MM.1S (cell line): Measurements from ENCODE around the gene KRTAP1-4.
"Not testable (repeated sequence)": the region's sequence is repeated elsewhere in the genome, so short reads cannot be mapped to it uniquely, and the experiment has no call there.

Experiments used
- DNase-seq: peaks from one replicate; pipeline ENCODE4 v3.0.0-alpha.2; 2015
- H2AFZ ChIP-seq: fragments of 300-600 bp; sonication (generic); 2 replicates; pipeline ENCODE4 v1.6.0; 2016; ENCODE audit warnings: antibody characterized with exemption, low read length
- H3F3A ChIP-seq: fragments of 300-600 bp; sonication (generic); 2 replicates; pipeline ENCODE4 v1.6.1; 2016; ENCODE audit warnings: mild to moderate bottlenecking, antibody characterized with exemption, low read length, moderate library complexity, mixed read lengths; ENCODE audit not compliant: insufficient read depth
- H3K27ac ChIP-seq: fragments of 300-600 bp; sonication (generic); 2 replicates; pipeline ENCODE4 v1.5.1; 2016; ENCODE audit warnings: mild to moderate bottlenecking, low read length
- H3K27me3 ChIP-seq: fragments of 300-600 bp; sonication (generic); replicated peaks from 2 replicates; pipeline ENCODE4 v1.6.0; 2016; ENCODE audit warnings: low read length; ENCODE audit not compliant: insufficient read depth
- H3K36me3 ChIP-seq: fragments of 300-600 bp; sonication (generic); replicated peaks from 2 replicates; pipeline ENCODE4 v1.6.1; 2016; ENCODE audit warnings: mild to moderate bottlenecking, low read length, mixed read lengths; ENCODE audit not compliant: insufficient read depth
- H3K4me1 ChIP-seq: fragments of 300-600 bp; sonication (generic); 2 replicates; pipeline ENCODE4 v1.6.1; 2016; ENCODE audit warnings: low read length, mixed read lengths
- H3K4me2 ChIP-seq: fragments of 300-600 bp; sonication (generic); 2 replicates; pipeline ENCODE4 v1.6.0; 2016; ENCODE audit warnings: low read depth, low read length
- H3K4me3 ChIP-seq: fragments of 300-600 bp; sonication (generic); 2 replicates; pipeline ENCODE4 v1.5.1; 2016; ENCODE audit warnings: low read length, mixed read lengths
- H3K79me2 ChIP-seq: fragments of 300-600 bp; sonication (generic); 2 replicates; pipeline ENCODE4 v1.6.1; 2016; ENCODE audit warnings: mixed run types, low read length, mixed read lengths
- H3K9ac ChIP-seq: fragments of 300-600 bp; sonication (generic); 2 replicates; pipeline ENCODE4 v1.6.1; 2016; ENCODE audit warnings: low read length, mixed read lengths
- H3K9me2 ChIP-seq: fragments of 300-600 bp; sonication (generic); replicated peaks from 2 replicates; pipeline ENCODE4 v1.6.1; 2016; ENCODE audit warnings: mild to moderate bottlenecking, low read length, mixed read lengths; ENCODE audit not compliant: insufficient read depth
- H3K9me3 ChIP-seq: fragments of 300-600 bp; sonication (generic); replicated peaks from 2 replicates; pipeline ENCODE4 v1.6.1; 2016; ENCODE audit warnings: mild to moderate bottlenecking, low read length, mixed read lengths; ENCODE audit not compliant: insufficient read depth
- H4K20me1 ChIP-seq: fragments of 300-600 bp; sonication (generic); 2 replicates; pipeline ENCODE4 v1.6.1; 2016; ENCODE audit warnings: mild to moderate bottlenecking, low read length, moderate library complexity, mixed read lengths; ENCODE audit not compliant: insufficient read depth
- CTCF ChIP-seq: fragments of 300-600 bp; sonication (generic); IDR thresholded peaks from 2 replicates; pipeline ENCODE4 v1.5.1; 2016; ENCODE audit warnings: antibody characterized with exemption, low read length, mixed read lengths
- EZH2 ChIP-seq: fragments of 300-600 bp; sonication (generic); optimal IDR thresholded peaks from 2 replicates; pipeline ENCODE3; 2017; ENCODE audit warnings: low read depth, mild to moderate bottlenecking, antibody characterized with exemption, low read length, mixed read lengths
- EZH2phosphoT487 ChIP-seq: fragments of 300-600 bp; sonication (generic); IDR thresholded peaks from 2 replicates; pipeline ENCODE4 v1.6.1; 2018; ENCODE audit warnings: antibody characterized with exemption, low read length

KRTAP1-4 gene

DNA sequence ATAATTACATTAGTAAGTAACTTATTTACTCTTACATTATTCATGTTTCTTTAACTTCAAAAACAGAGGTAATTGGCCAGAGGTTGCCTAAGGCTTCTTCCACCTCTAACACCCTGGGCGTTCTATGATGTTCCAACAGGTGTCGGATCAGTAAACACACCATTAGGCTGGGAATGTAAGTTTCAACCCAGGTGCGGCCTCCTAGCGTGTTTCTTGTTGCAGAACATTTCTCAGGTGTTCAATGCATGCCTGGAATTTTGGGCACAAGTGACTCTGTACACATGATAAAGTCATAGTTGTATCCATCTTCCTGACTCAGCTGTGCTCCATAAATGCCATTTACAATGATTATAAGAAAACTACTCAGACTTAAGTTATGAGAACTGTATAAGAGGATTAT is 24.0 kb upstream of the KRTAP1-4 start:
- Histone ChIP-seq H3F3A (no peaks in the 10 kb centered on the region), H3K9ac (no peak overlapping the region), H3K9me2 (no peaks in the 10 kb centered on the region), H4K20me1 (no peaks in the 10 kb centered on the region), H3K27ac (no peak overlapping the region), H3K27me3 (no peaks in the 10 kb centered on the region), H3K4me2 (no peak overlapping the region), H2AFZ (no peak overlapping the region), H3K36me3 (no peaks in the 10 kb centered on the region), H3K79me2 (no peaks in the 10 kb centered on the region), H3K9me3 (no peaks in the 10 kb centered on the region), H3K4me1 (no peaks in the 10 kb centered on the region), H3K4me3 (no peak overlapping the region)
- TF ChIP-seq EZH2phosphoT487 (no peak), CTCF (no peak), EZH2 (no peak)
- DNase-seq: no peak

DNA sequence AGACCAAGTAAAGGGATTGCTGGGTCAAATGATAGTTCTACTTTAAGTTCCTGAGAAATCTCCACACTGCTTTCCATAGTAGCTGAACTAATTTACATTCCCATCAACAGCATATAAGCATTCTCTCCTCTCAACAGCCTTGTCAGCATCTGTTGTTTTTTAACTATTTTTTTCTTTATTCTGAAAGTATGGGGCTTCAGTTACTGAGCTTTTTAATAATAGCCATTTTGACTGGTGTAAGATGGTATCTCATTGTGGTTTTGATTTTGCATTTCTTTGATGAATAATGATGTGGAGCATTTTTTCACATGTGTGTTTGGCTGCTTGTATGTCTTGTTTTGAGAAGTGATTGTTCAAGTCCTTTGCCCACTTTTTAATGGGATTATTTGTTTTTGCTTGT is 22.6 kb upstream of the KRTAP1-4 start:
- Histone ChIP-seq H3K36me3 (no peaks in the 10 kb centered on the region), H3K9me3 (no peaks in the 10 kb centered on the region), H3F3A (no peaks in the 10 kb centered on the region), H3K27ac (no peak overlapping the region), H3K9ac (no peak overlapping the region), H3K4me1 (no peaks in the 10 kb centered on the region), H3K9me2 (no peaks in the 10 kb centered on the region), H3K4me3 (no peak overlapping the region), H3K27me3 (no peaks in the 10 kb centered on the region), H3K79me2 (no peaks in the 10 kb centered on the region), H3K4me2 (no peak overlapping the region), H2AFZ (no peak overlapping the region), H4K20me1 (no peaks in the 10 kb centered on the region)
- DNase-seq: no peak
- TF ChIP-seq EZH2: no peak
- no peak for TF ChIP-seq CTCF
- no peak for TF ChIP-seq EZH2phosphoT487

DNA sequence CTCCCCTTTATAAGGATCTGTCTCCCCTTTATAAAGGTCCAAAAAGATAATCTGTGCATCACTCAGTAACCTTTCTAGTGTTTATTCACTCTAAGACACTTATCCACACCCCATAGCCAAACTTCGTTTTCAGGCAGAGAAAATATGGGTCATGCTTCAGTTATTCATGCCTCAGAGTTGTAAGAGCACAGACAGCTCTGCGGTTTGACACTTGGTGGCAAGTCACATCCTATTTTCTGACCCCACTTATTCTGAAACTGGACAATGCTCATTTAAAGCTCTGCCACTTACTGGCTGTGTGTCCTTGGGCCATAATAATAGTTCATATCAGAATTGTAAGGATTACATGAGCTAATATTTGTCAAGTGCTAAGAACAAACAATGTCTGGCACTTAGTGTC is 19.1 kb upstream of the KRTAP1-4 start:
- no peak overlapping the region for H3K27ac ChIP-seq
- no peaks in the 10 kb centered on the region for H3K36me3 ChIP-seq
- no peaks in the 10 kb centered on the region for H3K9me2 ChIP-seq
- no peaks in the 10 kb centered on the region for H3F3A ChIP-seq
- no peak overlapping the region for H2AFZ ChIP-seq
- no peak for TF ChIP-seq EZH2phosphoT487
- no peak for TF ChIP-seq EZH2
- TF ChIP-seq CTCF: no peak
- no peaks in the 10 kb centered on the region for H3K79me2 ChIP-seq
- no peaks in the 10 kb centered on the region for H4K20me1 ChIP-seq
- H3K4me3 ChIP-seq: no peak overlapping the region
- no peak overlapping the region for H3K9ac ChIP-seq
- H3K9me3 ChIP-seq: no peaks in the 10 kb centered on the region
- no peak overlapping the region for H3K4me2 ChIP-seq
- no peaks in the 10 kb centered on the region for H3K4me1 ChIP-seq
- no peak for DNase-seq
- no peaks in the 10 kb centered on the region for H3K27me3 ChIP-seq

- no peaks in the 10 kb centered on the region for H3K9me3 ChIP-seq
- H3K79me2 ChIP-seq: no peaks in the 10 kb centered on the region
- no peak overlapping the region for H2AFZ ChIP-seq
- no peaks in the 10 kb centered on the region for H3K4me1 ChIP-seq
- no peak for DNase-seq
- H3K36me3 ChIP-seq: no peaks in the 10 kb centered on the region
- no peak overlapping the region for H3K27ac ChIP-seq
- no peaks in the 10 kb centered on the region for H3K9me2 ChIP-seq
- no peak overlapping the region for H3K4me2 ChIP-seq
- no peaks in the 10 kb centered on the region for H3F3A ChIP-seq
- no peak overlapping the region for H3K4me3 ChIP-seq
- no peaks in the 10 kb centered on the region for H3K27me3 ChIP-seq
- H3K9ac ChIP-seq: no peak overlapping the region
- no peak for TF ChIP-seq CTCF
- TF ChIP-seq EZH2phosphoT487: no peak
- TF ChIP-seq EZH2: no peak
- H4K20me1 ChIP-seq: no peaks in the 10 kb centered on the region
Measured at GRCh38 chr17:41048441-41048840, 18.4 kb upstream of the KRTAP1-4 start.

DNA sequence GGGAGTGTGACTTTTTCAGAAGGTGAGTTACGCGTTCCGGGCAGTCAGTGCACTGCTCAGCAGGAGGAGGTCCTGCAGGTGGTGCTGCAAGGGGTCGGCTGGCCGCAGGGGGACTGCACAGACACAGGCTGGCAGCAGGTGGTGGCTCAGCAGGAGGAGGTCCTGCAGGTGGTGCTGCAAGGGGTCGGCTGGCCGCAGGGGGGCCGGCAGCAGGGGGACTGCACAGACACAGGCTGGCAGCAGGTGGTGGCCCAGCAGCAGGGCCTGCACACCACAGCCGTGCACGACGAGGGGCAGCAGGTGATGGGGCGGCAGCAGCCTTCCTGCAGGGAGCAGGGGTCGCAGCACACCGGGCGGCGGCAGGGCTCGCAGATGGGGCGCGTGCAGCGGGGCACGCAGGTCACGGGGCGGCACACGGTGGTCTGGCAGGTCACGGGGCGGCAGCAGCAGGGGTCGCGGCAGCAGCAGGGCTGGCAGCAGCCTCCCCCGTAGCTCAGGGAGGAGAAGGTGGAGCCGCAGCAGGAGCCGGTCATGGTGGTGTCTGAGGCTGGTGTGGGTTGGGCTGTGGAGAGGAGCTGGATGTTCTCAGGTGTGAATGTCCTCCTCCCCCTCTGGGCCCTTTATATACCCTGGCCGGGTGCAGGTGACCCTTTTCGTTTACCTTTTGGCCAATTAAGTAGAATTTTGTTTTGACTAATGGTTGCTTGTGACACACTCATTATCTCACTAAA is 16.9 kb upstream of the KRTAP1-4 start, which contains the start of gene KRTAP2-1:
TSS of gene KRTAP2-1 (minus strand) at position 582 of the 731 bp plus-strand sequence. CDS start at position 533, 49 bp downstream.
- not testable (repeated sequence) for H2AFZ ChIP-seq, H4K20me1 ChIP-seq, H3K27ac ChIP-seq, H3K4me3 ChIP-seq, DNase-seq, H3K9me3 ChIP-seq, H3K4me1 ChIP-seq, H3K9me2 ChIP-seq, H3K36me3 ChIP-seq, H3K79me2 ChIP-seq, H3K27me3 ChIP-seq, H3K4me2 ChIP-seq, H3K9ac ChIP-seq, H3F3A ChIP-seq
